Measurements from ENCODE around the gene POU4F2.

POU4F2 gene

GRCh38 chr4:146638786-146639505 lies at the start of gene POU4F2:
TSS of gene POU4F2 (plus strand) at chr4:146638893. CDS start at chr4:146639141, 248 bp downstream.
- DNase-seq: peak; percentile 3

- DNase-seq: no peak
These were observed 47.9 kb upstream of the POU4F2 start for GRCh38 chr4:146590801-146591200.

GRCh38 chr4:146592019-146592418 lies 46.7 kb upstream of the POU4F2 start:
- DNase-seq: no peak

- DNase-seq: no peak
These were observed 5.8 kb upstream of the POU4F2 start for GRCh38 chr4:146632770-146633470.

GRCh38 chr4:146633471-146633800 lies 5.3 kb upstream of the POU4F2 start:
- no peak for DNase-seq

- DNase-seq: no peak
These were observed 3.9 kb upstream of the POU4F2 start for GRCh38 chr4:146634825-146635224.

- DNase-seq: no peak
These were observed 916 bp upstream of the POU4F2 start for GRCh38 chr4:146637621-146638332.

GRCh38 chr4:146638333-146638785 lies 334 bp upstream of the POU4F2 start:
- no peak for DNase-seq

GRCh38 chr4:146639506-146639932 lies 826 bp downstream of the POU4F2 start:
- DNase-seq: no peak

- no peak for DNase-seq
These were observed 1.4 kb downstream of the POU4F2 start for GRCh38 chr4:146640021-146640464.

GRCh38 chr4:146640465-146641061 lies 1.9 kb downstream of the POU4F2 start:
- DNase-seq: no peak

- DNase-seq: no peak
These were observed 3.1 kb downstream of the POU4F2 start for GRCh38 chr4:146641762-146642161.

GRCh38 chr4:146643812-146644401 lies 5.2 kb downstream of the POU4F2 start:
- peak; percentile 20 for DNase-seq

- no peak for DNase-seq
These were observed 7.2 kb downstream of the POU4F2 start for GRCh38 chr4:146645921-146646320.

GRCh38 chr4:146646593-146647325 lies 8.1 kb downstream of the POU4F2 start:
- DNase-seq: no peak

GRCh38 chr4:146647615-146648460 lies 9.1 kb downstream of the POU4F2 start:
- DNase-seq: no peak

GRCh38 chr4:146648461-146648783 lies 9.7 kb downstream of the POU4F2 start:
- DNase-seq: no peak

GRCh38 chr4:146649232-146649631 lies 10.5 kb downstream of the POU4F2 start:
- no peak for DNase-seq

GRCh38 chr4:146650034-146650433 lies 11.3 kb downstream of the POU4F2 start:
- DNase-seq: no peak

GRCh38 chr4:146654687-146655520 lies 16.2 kb downstream of the POU4F2 start:
- DNase-seq: peak; percentile 3

- DNase-seq: no peak
These were observed 16.8 kb downstream of the POU4F2 start for GRCh38 chr4:146655521-146655856.

Measured in fibroblast of upper back skin (primary cell).